Epidermal melanocyte (primary cell): ENCODE measurements around the gene VIL1.
A peak's percentile ranks its signal among the peaks of the same experiment; 100 is the strongest.

Experiments
- DNase-seq: peaks from one replicate; pipeline ENCODE4 v3.0.0; 2011; ENCODE audit warnings: low spot score; ENCODE audit not compliant: insufficient read length

Gene VIL1

DNA sequence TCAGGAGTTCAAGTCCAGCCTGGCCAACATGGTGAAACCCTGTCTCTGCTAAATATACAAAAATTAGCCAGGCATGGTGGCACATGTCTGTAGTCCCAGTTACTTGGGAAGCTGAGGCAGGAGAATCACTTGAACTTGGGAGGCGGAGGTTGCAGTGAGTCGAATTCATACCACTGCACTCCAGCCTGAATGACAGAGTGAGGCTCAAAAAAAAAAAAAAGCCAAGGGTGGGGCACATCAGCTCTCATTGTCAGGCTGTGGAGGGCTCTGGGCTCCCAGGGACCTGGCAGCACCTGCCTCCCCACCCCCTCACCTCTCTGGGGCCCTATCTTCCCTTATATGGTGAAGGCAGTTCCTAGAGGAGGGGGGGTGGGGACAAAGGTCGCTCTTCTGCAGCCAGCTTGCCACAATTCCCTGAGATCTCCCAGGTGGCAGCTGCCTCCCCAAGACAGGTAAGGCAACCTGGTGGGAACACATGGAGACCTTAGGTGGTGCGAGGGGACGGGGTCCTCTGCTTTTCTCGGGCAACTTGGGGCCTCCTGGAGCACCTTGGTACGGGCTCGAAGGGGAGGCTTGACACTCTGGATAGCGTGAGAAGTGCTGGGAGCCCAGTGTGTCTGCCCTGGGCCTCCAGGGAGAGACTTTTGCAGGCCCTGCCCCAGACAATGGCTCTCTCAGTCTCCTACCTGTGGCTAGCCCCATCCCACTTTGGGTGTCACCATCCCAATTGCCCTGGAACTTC, at the start of gene VIL1:
TSS of gene VIL1 (plus strand) at position 407 of the 742 bp plus-strand sequence. CDS start 4,656 bp downstream, outside the sequence.
- no peak for DNase-seq

- no peak for DNase-seq
These were observed 49.6 kb upstream of the VIL1 start for GRCh38 chr2:218369330-218369729.

DNA sequence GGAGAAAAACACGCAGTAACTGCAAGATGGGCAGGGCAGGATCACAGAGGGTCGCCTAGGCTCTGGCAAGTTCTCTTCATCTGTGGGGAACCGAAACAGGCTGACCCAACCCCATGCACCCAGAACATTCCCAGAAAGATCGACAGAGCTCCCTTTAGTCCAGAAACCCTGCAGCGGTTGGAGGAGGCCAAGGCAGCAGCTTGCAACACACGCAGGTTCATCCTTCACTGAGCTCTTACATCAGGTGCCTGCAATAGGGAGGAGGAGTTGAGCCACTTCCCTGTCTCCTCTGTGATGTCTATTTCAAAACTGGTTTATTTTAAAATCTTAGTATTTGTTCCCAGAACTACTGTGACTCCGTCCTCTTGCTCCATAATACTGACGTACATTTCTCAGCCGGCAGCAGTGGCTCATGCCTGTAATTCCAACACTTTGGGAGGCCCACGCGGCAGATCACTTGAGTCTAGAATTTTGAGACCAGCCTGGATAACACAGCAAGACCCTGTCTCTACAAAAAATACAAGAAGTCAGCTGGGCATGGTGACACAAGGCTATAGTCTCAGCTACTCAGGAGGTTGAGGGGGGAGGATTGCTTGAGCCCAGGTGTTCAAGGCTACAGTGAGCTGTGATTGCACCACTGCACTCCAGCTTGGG, 48.4 kb upstream of the VIL1 start:
- no peak for DNase-seq

DNA sequence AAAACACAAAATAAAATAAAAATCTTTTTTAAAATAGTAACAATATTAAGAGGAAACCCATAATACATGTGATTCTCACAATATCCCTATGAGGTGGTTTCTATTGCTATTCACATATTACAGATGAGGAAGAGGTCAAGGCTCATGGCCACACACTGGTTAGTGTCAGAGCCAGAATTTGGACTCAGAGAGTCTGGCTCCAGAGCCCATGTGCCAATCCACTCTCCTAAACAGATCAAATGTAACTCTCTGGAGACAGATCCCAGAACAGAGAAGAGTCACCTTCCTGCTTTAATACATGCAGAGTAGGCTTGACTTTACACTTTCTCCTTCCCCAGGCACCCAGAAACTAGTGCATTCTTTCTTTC, 47.0 kb upstream of the VIL1 start:
- no peak for DNase-seq

- DNase-seq, result no peak
These were observed 44.1 kb upstream of the VIL1 start for GRCh38 chr2:218374795-218375194.

DNA sequence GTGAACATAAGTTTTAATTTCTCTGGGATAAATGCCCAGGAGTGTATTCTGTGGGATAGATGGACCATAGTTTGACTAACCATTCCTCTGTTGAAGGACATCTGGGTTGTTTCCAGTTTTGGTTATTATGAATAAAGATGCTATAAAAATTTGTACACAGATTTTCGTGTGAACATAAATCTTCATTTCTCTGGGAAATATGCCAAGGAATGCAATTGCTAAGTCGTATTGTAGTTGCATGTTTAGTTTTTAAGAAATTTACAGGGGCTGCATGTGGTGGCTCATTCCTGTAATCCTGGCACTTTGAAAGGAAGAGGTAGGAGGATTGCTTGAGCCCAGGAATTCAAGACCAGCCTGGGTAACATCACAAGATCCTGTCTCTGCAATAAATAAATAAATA, 43.7 kb upstream of the VIL1 start:
- DNase-seq, result no peak

GRCh38 chr2:218378053-218378452, 40.9 kb upstream of the VIL1 start:
- DNase-seq, result no peak

GRCh38 chr2:218381916-218382366, 37.0 kb upstream of the VIL1 start, which contains the start of gene SLC11A1:
TSS of gene SLC11A1 (plus strand) at chr2:218382273. CDS start at chr2:218382369, 96 bp downstream.
- DNase-seq, result no peak

- no peak for DNase-seq
These were observed 36.1 kb upstream of the VIL1 start for GRCh38 chr2:218382785-218383184.

DNA sequence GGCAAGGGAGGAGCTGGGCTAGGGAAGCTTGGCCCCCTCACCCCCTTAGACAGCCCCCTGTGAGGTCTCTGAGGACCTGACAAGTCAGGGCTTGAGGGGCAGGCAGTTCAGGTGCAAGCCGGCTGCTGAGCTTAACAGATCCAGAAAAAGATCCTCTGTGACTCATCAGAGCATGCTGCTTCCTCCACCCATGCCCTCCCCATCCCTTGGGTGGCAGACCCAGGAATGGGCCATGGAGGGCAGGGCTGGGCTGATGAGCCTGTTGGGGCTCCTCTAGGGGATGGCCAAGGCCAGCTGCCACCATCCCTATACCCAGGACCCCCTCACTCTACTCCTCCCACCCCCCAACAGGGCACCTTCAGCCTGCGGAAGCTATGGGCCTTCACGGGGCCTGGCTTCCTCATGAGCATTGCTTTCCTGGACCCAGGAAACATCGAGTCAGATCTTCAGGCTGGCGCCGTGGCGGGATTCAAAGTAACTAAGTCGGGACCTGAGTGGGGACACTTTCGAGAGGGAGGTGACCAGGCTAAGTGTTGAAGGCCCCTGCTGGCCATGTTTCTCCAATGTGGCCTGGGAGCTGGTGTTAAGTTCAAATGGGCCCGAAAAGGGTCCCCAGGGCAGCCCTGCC, 34.9 kb upstream of the VIL1 start:
- no peak for DNase-seq

DNA sequence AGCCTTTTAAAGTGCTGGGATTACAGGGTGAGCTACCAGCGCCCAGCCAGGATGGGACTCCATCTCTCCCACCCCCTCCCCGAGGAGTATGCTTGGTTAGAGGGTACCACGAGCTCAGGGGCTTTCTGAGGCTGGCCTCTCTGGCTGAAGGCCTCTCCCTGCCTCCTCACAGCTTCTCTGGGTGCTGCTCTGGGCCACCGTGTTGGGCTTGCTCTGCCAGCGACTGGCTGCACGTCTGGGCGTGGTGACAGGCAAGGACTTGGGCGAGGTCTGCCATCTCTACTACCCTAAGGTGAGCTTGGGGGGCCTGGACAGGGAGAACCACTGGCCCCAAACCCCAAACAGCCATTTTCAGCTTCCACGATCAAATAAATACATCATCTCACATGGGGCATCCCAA, 33.9 kb upstream of the VIL1 start:
- DNase-seq, result no peak

DNA sequence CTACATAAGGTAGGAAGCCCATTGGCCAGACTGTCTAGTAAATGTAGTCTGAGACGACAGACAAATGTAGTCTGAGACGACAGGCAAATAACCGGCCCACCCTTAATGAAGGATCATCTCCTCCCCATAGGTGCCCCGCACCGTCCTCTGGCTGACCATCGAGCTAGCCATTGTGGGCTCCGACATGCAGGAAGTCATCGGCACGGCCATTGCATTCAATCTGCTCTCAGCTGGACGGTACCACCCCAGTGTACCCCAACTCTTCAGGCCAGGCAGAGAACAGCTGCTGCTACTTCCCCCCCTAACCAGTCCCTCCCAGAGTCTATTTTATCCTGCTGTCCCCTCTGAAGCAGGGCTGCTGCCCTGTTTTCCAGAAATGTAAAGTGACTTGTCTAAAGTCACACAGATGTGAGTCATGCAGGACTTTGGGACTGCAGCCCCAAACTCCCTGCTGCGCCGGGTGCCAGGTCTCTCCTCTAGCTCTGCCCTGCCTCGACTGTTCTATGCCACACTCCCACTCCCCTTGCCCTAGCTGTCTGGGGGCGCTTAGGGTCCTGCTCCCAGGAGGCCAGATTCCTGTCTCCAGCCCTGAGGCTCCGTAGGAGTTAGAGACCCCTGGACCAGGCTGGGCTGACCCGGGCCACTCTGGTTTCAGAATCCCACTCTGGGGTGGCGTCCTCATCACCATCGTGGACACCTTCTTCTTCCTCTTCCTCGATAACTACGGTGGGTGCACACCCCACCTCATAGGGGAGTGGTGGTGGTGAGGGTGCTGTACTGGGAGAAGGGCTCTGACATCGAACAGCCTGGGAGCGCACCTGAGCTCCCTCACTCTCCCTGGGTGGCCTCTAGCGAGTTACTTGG, 32.2 kb upstream of the VIL1 start:
- DNase-seq, result no peak

DNA sequence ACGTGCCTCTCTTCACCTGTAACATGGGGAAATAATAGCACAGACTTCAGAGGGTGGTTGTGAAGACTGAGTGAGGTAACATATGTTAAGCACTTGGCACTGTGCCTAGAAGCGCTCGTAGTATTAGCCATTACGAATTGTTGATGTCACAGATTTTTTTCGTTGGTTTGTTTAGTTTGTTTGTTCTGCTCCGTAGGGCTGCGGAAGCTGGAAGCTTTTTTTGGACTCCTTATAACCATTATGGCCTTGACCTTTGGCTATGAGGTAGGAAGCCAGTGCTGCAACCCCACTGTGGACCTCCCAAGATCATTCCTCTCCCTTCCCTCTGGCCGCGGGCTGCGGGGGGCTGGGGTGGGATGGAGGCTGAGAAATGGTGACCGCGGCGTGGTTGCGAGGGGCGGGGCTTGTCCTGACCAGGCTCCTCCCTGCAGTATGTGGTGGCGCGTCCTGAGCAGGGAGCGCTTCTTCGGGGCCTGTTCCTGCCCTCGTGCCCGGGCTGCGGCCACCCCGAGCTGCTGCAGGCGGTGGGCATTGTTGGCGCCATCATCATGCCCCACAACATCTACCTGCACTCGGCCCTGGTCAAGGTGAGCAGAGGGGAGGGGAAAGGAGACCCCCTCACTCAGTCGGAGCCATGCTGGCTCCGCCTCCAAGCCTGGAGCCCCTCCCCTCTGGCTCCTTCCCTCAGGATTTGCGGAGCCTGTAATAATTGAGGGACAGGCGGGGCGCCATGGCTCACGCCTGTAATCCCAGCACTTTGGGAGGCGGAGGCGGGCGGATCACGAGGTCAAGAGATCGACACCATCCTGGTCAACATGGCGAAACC, 31.3 kb upstream of the VIL1 start:
- no peak for DNase-seq

DNA sequence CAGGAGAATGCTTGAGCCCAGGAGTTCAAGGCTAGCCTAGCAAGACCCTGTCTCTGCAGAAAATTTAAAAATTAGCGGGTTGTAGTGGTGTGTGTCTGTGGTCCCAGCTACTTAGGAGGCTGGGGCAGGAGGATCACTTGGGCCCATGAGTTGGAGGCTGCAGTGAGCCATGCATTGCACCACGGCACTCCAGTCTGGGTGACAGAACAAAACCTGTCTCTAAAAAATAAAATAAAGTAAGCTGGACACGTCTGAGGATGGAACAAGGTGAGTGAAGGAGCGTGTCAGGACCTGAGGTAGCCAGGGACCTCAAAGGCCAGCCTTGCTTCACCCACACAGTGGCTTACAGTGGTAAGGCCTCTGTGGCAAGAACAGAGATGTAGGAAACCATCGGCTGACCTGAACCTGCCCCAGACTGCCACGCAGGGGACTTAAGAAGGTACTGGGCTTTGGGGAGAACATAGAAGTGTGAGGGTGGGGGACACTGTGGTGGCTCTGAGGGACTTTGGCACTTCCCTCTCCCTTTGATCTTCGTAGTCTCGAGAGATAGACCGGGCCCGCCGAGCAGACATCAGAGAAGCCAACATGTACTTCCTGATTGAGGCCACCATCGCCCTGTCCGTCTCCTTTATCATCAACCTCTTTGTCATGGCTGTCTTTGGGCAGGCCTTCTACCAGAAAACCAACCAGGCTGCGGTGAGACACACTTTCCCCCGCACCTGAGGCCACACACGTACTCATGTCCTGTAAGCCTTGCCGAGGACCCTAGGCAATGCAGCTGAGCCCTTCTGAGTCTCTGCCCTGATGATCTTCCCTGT, 29.4 kb upstream of the VIL1 start:
- DNase-seq, result no peak

DNA sequence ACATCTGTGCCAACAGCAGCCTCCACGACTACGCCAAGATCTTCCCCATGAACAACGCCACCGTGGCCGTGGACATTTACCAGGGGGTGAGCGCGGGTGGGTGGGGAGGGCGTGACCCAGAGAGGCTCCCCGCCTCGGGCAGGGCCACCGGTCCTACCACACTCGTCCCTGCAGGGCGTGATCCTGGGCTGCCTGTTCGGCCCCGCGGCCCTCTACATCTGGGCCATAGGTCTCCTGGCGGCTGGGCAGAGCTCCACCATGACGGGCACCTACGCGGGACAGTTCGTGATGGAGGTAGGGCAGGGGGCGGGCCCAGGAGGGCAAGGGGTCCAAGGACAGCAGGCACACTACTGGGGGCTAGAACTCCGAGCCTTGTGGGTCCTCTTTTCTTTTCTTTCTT, 27.7 kb upstream of the VIL1 start:
- DNase-seq, result no peak

GRCh38 chr2:218392459-218392858, 26.5 kb upstream of the VIL1 start:
- peak; percentile 7 for DNase-seq

DNA sequence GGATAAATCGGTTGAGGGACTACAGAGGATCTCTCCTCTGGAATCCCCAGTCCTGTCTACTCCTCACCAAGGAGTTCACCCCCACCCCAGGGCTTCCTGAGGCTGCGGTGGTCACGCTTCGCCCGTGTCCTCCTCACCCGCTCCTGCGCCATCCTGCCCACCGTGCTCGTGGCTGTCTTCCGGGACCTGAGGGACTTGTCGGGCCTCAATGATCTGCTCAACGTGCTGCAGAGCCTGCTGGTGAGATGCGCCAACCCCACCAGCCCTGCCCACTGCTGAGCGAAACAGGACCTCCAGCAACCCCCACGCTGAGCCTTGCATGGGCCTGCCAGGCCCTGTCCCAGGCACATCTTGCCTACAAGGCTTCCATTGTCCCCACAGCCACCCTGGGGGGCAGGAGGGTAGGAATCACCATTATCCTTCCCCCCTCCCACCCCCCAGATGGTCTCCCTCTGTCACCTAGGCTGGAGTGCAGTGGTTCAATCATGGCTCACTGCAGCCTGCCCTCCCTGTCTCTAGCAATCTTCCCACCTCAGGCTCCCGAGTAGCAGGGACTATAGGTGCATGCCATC, 25.9 kb upstream of the VIL1 start:
- DNase-seq, result no peak

DNA sequence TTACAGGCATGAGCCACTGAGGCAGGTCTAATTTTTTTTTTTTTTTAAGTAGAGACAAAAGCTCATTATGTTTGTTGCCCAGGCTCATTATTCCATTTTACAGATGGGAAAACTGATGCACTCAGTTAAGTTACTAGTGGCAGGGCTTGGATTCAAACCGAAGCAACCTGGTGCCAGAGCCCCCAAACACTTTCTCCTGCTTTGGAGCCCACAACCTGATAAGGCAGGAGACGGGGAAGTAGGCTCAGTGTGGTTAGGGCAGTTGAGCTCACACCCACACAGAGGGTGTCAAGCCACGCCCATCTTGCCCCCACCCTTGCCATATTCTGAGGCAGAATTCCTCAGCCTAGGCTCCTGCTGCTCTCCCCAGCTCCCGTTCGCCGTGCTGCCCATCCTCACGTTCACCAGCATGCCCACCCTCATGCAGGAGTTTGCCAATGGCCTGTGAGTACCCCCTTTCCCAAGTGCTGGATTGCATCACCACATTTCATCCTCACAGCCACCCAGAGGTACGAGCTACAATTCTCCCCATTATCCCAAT, 25.1 kb upstream of the VIL1 start:
- no peak for DNase-seq
